ENCODE data around the gene SPP1. TPM values are rescaled to one million over a fixed set of nuclear protein-coding genes. Genes with fewer than 3 reads are reported as not detected.
"Not testable (repeated sequence)": the region's sequence is repeated elsewhere in the genome, so short reads cannot be mapped to it uniquely, and the experiment has no call there.

Gene SPP1
- total RNA-seq, 1 donor from 2014 or later: 6.5 TPM

DNA sequence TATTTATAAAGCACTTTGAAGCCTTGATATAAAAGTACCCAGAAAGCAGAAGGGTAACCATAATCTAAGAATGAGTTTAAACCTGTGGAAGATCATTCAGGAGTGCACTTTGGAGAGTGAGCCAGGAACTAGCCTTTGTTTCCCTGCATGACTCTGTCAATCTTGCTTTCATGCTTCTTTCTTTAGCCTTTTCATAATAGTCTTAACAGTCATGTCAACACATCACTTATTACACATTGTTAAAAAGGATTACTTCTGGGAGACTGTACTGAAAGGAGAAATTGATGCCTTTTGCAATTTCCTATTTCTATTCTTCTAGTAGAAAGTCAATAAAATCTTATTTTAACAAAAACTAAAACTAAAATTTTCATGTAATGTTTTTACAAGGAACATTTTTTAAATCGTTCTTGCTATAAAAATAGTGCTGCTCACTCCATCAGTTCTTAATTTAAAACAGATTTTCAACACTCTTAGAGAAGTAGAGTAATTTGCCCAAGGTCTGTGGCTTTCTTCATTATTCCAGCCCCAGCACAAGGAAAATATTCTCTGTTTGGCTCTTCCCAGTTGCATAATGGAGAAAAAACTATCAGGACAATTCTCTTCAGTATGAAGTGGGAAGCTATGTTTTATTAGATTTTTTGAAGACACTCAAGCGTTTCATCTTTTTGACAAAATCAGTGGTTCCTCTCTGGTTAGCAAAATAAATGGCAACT is 35.4 kb upstream of the SPP1 start:
- Mint-ChIP-seq H3K4me3 (ENCODE audit: unreplicated experiment) (no peak overlapping the region), H3K27ac (ENCODE audit: unreplicated experiment) (peak overlapping the region; percentile 13), H3K36me3 (ENCODE audit: unreplicated experiment) (no peaks in the 10 kb centered on the region), H3K9me3 (ENCODE audit: unreplicated experiment) (no peaks in the 10 kb centered on the region), H3K4me1 (ENCODE audit: unreplicated experiment) (peaks cover 23% of the 10 kb centered on the region), H3K27me3 (ENCODE audit: unreplicated experiment) (no peaks in the 10 kb centered on the region)
- TF ChIP-seq CTCF (IDR thresholded peaks at IDR 0.05): no peak
- no peak for DNase-seq (ENCODE audit: extremely low spot score, unreplicated experiment)

GRCh38 chr4:87940809-87941208 is 34.7 kb upstream of the SPP1 start:
- H3K4me1 Mint-ChIP-seq (ENCODE audit: unreplicated experiment): peaks cover 23% of the 10 kb centered on the region
- not testable (repeated sequence) for DNase-seq (ENCODE audit: extremely low spot score, unreplicated experiment)
- H3K27ac Mint-ChIP-seq (ENCODE audit: unreplicated experiment): peak overlapping the region; percentile 62

GRCh38 chr4:87941537-87942392 is 33.7 kb upstream of the SPP1 start:
- no peaks in the 10 kb centered on the region for H3K27me3 Mint-ChIP-seq (ENCODE audit: unreplicated experiment)

More at GRCh38 chr4:87940809-87941208, 34.7 kb upstream of the SPP1 start:
- not testable (repeated sequence) for H3K36me3 Mint-ChIP-seq (ENCODE audit: unreplicated experiment); H3K9me3 Mint-ChIP-seq (ENCODE audit: unreplicated experiment); H3K4me3 Mint-ChIP-seq (ENCODE audit: unreplicated experiment); H3K27me3 Mint-ChIP-seq (ENCODE audit: unreplicated experiment)

DNA sequence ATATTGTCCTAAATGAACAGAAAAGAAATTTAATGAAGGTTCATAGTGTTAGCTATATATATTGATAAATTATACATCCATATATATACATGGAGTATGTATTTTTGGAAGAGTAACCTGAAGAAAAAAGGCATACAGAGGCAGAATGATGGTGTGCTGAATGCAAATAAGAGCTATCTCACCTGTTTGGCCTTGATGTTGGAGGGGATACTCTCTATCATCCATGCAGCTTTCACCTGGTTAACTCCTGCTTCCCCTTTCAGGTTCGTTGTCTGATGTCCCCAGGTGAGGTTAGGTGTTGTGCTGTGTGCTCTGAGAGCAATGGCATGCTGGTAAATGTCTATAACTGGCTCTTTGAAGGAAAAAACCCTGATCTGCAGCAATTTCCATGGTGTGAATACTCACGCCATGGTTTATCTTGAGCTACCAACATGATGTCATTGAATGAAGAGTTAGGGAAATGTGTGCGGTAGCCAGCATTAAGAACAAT is 31.8 kb upstream of the SPP1 start:
- Mint-ChIP-seq H3K9me3 (ENCODE audit: unreplicated experiment) (no peaks in the 10 kb centered on the region), H3K27me3 (ENCODE audit: unreplicated experiment) (peaks cover 3% of the 10 kb centered on the region), H3K36me3 (ENCODE audit: unreplicated experiment) (no peaks in the 10 kb centered on the region), H3K27ac (ENCODE audit: unreplicated experiment) (no peak overlapping the region), H3K4me1 (ENCODE audit: unreplicated experiment) (peaks cover 23% of the 10 kb centered on the region), H3K4me3 (ENCODE audit: unreplicated experiment) (no peak overlapping the region)
- no peak for DNase-seq (ENCODE audit: extremely low spot score, unreplicated experiment)
- TF ChIP-seq CTCF (IDR thresholded peaks at IDR 0.05): no peak

More at GRCh38 chr4:87941537-87942392, 33.7 kb upstream of the SPP1 start:
- no peak for DNase-seq (ENCODE audit: extremely low spot score, unreplicated experiment)
- H3K36me3 Mint-ChIP-seq (ENCODE audit: unreplicated experiment): no peaks in the 10 kb centered on the region
- H3K4me1 Mint-ChIP-seq (ENCODE audit: unreplicated experiment): peaks cover 23% of the 10 kb centered on the region
- TF ChIP-seq CTCF (IDR thresholded peaks at IDR 0.05): no peak
- no peak overlapping the region for H3K27ac Mint-ChIP-seq (ENCODE audit: unreplicated experiment)
- H3K4me3 Mint-ChIP-seq (ENCODE audit: unreplicated experiment): no peak overlapping the region
- H3K9me3 Mint-ChIP-seq (ENCODE audit: unreplicated experiment): no peaks in the 10 kb centered on the region

DNA sequence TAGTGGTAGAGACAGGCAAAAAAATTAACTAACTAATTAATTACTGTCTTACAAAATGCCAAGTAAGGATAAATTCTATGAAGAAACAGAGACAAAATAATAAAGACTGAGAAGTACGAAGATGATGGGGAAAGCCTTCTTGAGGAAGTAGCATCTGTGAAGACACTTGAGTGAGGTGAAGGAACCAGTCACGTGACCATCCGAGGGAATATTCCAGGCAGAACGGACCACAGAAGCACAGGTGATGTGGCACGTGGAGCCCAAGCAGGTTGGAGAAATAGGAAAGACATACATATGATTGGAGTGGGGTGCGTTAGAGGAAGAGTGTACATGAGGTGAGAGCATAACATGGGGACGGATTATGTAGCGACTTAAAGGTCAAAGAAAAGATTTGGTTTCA is 30.5 kb upstream of the SPP1 start:
- no peak for TF ChIP-seq CTCF (IDR thresholded peaks at IDR 0.05)
- Mint-ChIP-seq H3K27ac (ENCODE audit: unreplicated experiment) (no peak overlapping the region), H3K27me3 (ENCODE audit: unreplicated experiment) (peaks cover 3% of the 10 kb centered on the region), H3K9me3 (ENCODE audit: unreplicated experiment) (no peaks in the 10 kb centered on the region), H3K36me3 (ENCODE audit: unreplicated experiment) (no peaks in the 10 kb centered on the region), H3K4me3 (ENCODE audit: unreplicated experiment) (no peak overlapping the region), H3K4me1 (ENCODE audit: unreplicated experiment) (peaks cover 16% of the 10 kb centered on the region)
- no peak for DNase-seq (ENCODE audit: extremely low spot score, unreplicated experiment)
